ENCODE results near the gene CTR9. TPM values are rescaled to one million over a fixed set of nuclear protein-coding genes. Genes with fewer than 3 reads are reported as not detected.

CTR9 gene
- total and polyA plus RNA-seq, 4 donors = 12.5 to 33.4 (median 19.7) TPM

GRCh38 chr11:10793470-10794255 lies 42.6 kb downstream of the CTR9 start:
- WGBS = 69% methylated on average over 11 of the region's 11 CpGs
- Histone ChIP-seq H3K4me1 (ENCODE audit: control insufficient read depth in 4 of 4, insufficient read depth in 4 of 4, low read length in 3 of 4) (peaks cover 0 to 6% (median 3%) of the 10 kb centered on the region in 4 donors), H3K27me3 (ENCODE audit: control insufficient read depth in 4 of 4, insufficient read depth in 4 of 4, low read length in 3 of 4) (no peaks in the 10 kb centered on the region), H3K27ac (ENCODE audit: low read depth in 1 of 2, low read length in 2 of 2) (no peak overlapping the region), H3K36me3 (ENCODE audit: control insufficient read depth in 4 of 4, insufficient read depth in 3 of 4, low read depth in 1 of 4, low read length in 3 of 4) (peaks cover 4 to 28% (median 26%) of the 10 kb centered on the region in 4 donors), H3K4me3 (ENCODE audit: low read depth in 1 of 3, low read length in 3 of 3) (no peak overlapping the region), H3K9ac (ENCODE audit: low read depth in 1 of 2, low read length in 2 of 2) (no peak overlapping the region), H3K9me3 (ENCODE audit: control insufficient read depth in 4 of 4, low read length in 3 of 4) (no peaks in the 10 kb centered on the region)
- DNase-seq (ENCODE audit: low spot score) = no peak
- no peak for TF ChIP-seq MAX (IDR thresholded peaks at IDR 0.05)
- no peak for TF ChIP-seq YY1 (IDR thresholded peaks at IDR 0.05)
- no peak for TF ChIP-seq FOXA2 (IDR thresholded peaks at IDR 0.05)
- TF ChIP-seq NR2F2 (IDR thresholded peaks at IDR 0.05) = no peak
- no peak for TF ChIP-seq RAD21 (IDR thresholded peaks at IDR 0.05)
- TF ChIP-seq SP1 (IDR thresholded peaks at IDR 0.05) = no peak
- TF ChIP-seq JUND (IDR thresholded peaks at IDR 0.05) = no peak
- TF ChIP-seq FOXA1 (IDR thresholded peaks at IDR 0.05) = no peak
- TF ChIP-seq GABPA (IDR thresholded peaks at IDR 0.05 in 1 of 2, conservative IDR thresholded peaks at IDR 0.05 in 1 of 2) = no peak
- TF ChIP-seq, protein P1, sequence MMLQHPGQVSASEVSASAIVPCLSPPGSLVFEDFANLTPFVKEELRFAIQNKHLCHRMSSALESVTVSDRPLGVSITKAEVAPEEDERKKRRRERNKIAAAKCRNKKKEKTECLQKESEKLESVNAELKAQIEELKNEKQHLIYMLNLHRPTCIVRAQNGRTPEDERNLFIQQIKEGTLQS (IDR thresholded peaks at IDR 0.05) = no peak

DNA sequence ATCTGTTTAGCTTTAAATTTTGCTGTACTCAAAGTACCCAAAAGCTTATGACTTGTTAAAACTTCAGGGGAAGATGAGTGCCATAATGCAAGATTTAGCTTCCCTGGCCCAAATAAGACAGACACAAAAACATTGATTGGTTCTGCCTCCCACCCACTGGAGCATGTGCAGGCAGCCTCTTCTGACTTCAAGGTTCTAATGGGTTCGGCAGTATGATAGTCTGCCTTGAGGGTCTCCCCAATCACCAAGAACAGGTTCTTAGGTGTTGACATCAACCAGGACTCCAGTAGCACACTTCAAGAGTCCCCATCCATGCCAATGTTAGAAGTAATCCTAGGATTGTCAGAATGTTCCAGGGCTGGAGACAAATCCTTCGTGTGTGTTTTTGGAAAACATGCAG lies 45.1 kb downstream of the CTR9 start:
- no peaks in the 10 kb centered on the region for H3K9me3 ChIP-seq (ENCODE audit: control insufficient read depth in 4 of 4, low read length in 3 of 4)
- 80% methylated on average over 2 of the region's 2 CpGs for WGBS
- H3K4me3 ChIP-seq (ENCODE audit: low read depth in 1 of 3, low read length in 3 of 3) = no peak overlapping the region
- H3K36me3 ChIP-seq (ENCODE audit: control insufficient read depth in 4 of 4, insufficient read depth in 3 of 4, low read depth in 1 of 4, low read length in 3 of 4) = peaks cover 15 to 53% (median 51%) of the 10 kb centered on the region in 4 donors
- DNase-seq (ENCODE audit: low spot score) = no peak
- H3K27ac ChIP-seq (ENCODE audit: low read depth in 1 of 2, low read length in 2 of 2) = no peak overlapping the region
- H3K27me3 ChIP-seq (ENCODE audit: control insufficient read depth in 4 of 4, insufficient read depth in 4 of 4, low read length in 3 of 4) = no peaks in the 10 kb centered on the region
- peaks cover 0 to 6% (median 3%) of the 10 kb centered on the region in 4 donors for H3K4me1 ChIP-seq (ENCODE audit: control insufficient read depth in 4 of 4, insufficient read depth in 4 of 4, low read length in 3 of 4)
- no peak for TF ChIP-seq HNF4G (IDR thresholded peaks at IDR 0.05)
- TF ChIP-seq RAD21 (IDR thresholded peaks at IDR 0.05) = no peak
- TF ChIP-seq, protein P1 (IDR thresholded peaks at IDR 0.05) = no peak
- no peak for TF ChIP-seq FOXA2 (IDR thresholded peaks at IDR 0.05)
- H3K9ac ChIP-seq (ENCODE audit: low read depth in 1 of 2, low read length in 2 of 2) = no peak overlapping the region

DNA sequence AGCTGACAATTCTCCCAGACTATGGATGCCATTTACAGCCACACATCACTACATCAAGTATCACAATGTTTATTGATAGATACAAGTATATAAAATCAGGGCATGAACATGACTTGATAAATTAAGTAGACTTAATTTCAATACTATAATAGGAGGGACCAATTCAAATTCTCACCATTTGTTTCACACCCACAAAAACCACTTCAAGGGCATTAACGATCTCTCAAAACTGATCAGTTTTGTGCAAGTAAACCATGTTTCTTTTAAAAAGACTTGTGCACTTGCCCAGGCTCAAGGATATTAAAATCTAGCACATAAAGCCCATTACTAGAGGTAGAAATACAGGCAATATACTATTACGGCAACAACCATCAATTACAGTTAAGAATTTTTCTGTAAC lies 46.0 kb downstream of the CTR9 start:
- no peak overlapping the region for H3K9ac ChIP-seq (ENCODE audit: low read depth in 1 of 2, low read length in 2 of 2)
- no peaks in the 10 kb centered on the region for H3K27me3 ChIP-seq (ENCODE audit: control insufficient read depth in 4 of 4, insufficient read depth in 4 of 4, low read length in 3 of 4)
- H3K9me3 ChIP-seq (ENCODE audit: control insufficient read depth in 4 of 4, low read length in 3 of 4) = no peaks in the 10 kb centered on the region
- H3K36me3 ChIP-seq (ENCODE audit: control insufficient read depth in 4 of 4, insufficient read depth in 3 of 4, low read depth in 1 of 4, low read length in 3 of 4) = peaks cover 15 to 62% (median 59%) of the 10 kb centered on the region in 4 donors
- WGBS = 89% methylated on average over 2 of the region's 2 CpGs
- no peak for DNase-seq (ENCODE audit: low spot score)
- H3K4me3 ChIP-seq (ENCODE audit: low read depth in 1 of 3, low read length in 3 of 3) = no peak overlapping the region
- H3K27ac ChIP-seq (ENCODE audit: low read depth in 1 of 2, low read length in 2 of 2) = no peak overlapping the region
- H3K4me1 ChIP-seq (ENCODE audit: control insufficient read depth in 4 of 4, insufficient read depth in 4 of 4, low read length in 3 of 4) = peaks cover 0 to 6% (median 3%) of the 10 kb centered on the region in 4 donors
- TF ChIP-seq RXRA (IDR thresholded peaks at IDR 0.05) (no peak), GABPA (IDR thresholded peaks at IDR 0.05 in 1 of 2, conservative IDR thresholded peaks at IDR 0.05 in 1 of 2) (no peak), YY1 (IDR thresholded peaks at IDR 0.05) (no peak), FOXA2 (IDR thresholded peaks at IDR 0.05) (no peak), EGR1 (IDR thresholded peaks at IDR 0.05; ENCODE audit: low read depth in 2 of 2) (no peak), HNF4G (IDR thresholded peaks at IDR 0.05) (no peak), MAX (IDR thresholded peaks at IDR 0.05) (no peak), NR2F2 (IDR thresholded peaks at IDR 0.05) (no peak), FOXA1 (IDR thresholded peaks at IDR 0.05) (no peak), TAF1 (conservative IDR thresholded peaks at IDR 0.05) (no peak), JUND (IDR thresholded peaks at IDR 0.05) (no peak)
- TF ChIP-seq, protein P1 (IDR thresholded peaks at IDR 0.05) = no peak
- TF ChIP-seq, protein P2, sequence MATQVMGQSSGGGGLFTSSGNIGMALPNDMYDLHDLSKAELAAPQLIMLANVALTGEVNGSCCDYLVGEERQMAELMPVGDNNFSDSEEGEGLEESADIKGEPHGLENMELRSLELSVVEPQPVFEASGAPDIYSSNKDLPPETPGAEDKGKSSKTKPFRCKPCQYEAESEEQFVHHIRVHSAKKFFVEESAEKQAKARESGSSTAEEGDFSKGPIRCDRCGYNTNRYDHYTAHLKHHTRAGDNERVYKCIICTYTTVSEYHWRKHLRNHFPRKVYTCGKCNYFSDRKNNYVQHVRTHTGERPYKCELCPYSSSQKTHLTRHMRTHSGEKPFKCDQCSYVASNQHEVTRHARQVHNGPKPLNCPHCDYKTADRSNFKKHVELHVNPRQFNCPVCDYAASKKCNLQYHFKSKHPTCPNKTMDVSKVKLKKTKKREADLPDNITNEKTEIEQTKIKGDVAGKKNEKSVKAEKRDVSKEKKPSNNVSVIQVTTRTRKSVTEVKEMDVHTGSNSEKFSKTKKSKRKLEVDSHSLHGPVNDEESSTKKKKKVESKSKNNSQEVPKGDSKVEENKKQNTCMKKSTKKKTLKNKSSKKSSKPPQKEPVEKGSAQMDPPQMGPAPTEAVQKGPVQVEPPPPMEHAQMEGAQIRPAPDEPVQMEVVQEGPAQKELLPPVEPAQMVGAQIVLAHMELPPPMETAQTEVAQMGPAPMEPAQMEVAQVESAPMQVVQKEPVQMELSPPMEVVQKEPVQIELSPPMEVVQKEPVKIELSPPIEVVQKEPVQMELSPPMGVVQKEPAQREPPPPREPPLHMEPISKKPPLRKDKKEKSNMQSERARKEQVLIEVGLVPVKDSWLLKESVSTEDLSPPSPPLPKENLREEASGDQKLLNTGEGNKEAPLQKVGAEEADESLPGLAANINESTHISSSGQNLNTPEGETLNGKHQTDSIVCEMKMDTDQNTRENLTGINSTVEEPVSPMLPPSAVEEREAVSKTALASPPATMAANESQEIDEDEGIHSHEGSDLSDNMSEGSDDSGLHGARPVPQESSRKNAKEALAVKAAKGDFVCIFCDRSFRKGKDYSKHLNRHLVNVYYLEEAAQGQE (IDR thresholded peaks at IDR 0.05) = no peak
- TF ChIP-seq, protein P3, sequence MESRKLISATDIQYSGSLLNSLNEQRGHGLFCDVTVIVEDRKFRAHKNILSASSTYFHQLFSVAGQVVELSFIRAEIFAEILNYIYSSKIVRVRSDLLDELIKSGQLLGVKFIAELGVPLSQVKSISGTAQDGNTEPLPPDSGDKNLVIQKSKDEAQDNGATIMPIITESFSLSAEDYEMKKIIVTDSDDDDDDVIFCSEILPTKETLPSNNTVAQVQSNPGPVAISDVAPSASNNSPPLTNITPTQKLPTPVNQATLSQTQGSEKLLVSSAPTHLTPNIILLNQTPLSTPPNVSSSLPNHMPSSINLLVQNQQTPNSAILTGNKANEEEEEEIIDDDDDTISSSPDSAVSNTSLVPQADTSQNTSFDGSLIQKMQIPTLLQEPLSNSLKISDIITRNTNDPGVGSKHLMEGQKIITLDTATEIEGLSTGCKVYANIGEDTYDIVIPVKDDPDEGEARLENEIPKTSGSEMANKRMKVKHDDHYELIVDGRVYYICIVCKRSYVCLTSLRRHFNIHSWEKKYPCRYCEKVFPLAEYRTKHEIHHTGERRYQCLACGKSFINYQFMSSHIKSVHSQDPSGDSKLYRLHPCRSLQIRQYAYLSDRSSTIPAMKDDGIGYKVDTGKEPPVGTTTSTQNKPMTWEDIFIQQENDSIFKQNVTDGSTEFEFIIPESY (IDR thresholded peaks at IDR 0.05) = no peak
- TF ChIP-seq, protein P4, sequence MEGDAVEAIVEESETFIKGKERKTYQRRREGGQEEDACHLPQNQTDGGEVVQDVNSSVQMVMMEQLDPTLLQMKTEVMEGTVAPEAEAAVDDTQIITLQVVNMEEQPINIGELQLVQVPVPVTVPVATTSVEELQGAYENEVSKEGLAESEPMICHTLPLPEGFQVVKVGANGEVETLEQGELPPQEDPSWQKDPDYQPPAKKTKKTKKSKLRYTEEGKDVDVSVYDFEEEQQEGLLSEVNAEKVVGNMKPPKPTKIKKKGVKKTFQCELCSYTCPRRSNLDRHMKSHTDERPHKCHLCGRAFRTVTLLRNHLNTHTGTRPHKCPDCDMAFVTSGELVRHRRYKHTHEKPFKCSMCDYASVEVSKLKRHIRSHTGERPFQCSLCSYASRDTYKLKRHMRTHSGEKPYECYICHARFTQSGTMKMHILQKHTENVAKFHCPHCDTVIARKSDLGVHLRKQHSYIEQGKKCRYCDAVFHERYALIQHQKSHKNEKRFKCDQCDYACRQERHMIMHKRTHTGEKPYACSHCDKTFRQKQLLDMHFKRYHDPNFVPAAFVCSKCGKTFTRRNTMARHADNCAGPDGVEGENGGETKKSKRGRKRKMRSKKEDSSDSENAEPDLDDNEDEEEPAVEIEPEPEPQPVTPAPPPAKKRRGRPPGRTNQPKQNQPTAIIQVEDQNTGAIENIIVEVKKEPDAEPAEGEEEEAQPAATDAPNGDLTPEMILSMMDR (IDR thresholded peaks at IDR 0.05; ENCODE audit: low read depth, low read length, missing input control) = no peak

Measured in liver (tissue), 9 donors.